ENCODE measurements around the gene TBXA2R. TPM values are rescaled to one million over a fixed set of nuclear protein-coding genes. Genes with fewer than 3 reads are reported as not detected.
"Not testable (repeated sequence)": the region's sequence is repeated elsewhere in the genome, so short reads cannot be mapped to it uniquely, and the experiment has no call there.

Gene TBXA2R
- total RNA-seq, 2 experiments from 2014 or later, result 0.20 to 0.23 TPM

DNA sequence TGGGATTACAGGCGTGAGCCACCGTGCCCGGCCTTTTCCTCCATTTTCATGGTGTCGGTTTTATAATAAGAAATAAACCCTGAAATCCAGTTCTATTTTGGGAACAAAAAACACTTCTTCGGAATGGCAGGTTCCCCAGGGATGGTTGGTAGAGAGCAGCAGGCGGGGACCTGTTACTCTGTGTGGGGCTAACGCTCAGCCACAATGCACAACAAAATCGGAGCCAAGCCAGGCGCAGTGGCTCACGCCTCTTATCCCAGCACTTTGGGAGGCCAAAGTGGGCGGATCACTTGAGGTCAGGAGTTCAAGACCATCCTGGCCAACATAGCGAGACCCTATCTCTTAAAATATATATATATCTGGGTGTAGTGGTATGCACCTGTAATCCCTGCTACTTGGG is 5.7 kb downstream of the TBXA2R start:
- Mint-ChIP-seq H3K27ac (no peak overlapping the region), H3K4me3 (no peak overlapping the region), H3K9me3 (no peaks in the 10 kb centered on the region), H3K27me3 (no peaks in the 10 kb centered on the region), H3K36me3 (ENCODE audit: low read depth) (no peaks in the 10 kb centered on the region), H3K4me1 (no peaks in the 10 kb centered on the region)
- POLR2A ChIA-PET, result no interaction called here
- CTCF ChIA-PET, result interaction anchor here (0.7 kb wide), 1 partner anchor 43 kb away, joined by 3 read pairs; no protein-coding TSS in a partner anchor
- no peak for DNase-seq

DNA sequence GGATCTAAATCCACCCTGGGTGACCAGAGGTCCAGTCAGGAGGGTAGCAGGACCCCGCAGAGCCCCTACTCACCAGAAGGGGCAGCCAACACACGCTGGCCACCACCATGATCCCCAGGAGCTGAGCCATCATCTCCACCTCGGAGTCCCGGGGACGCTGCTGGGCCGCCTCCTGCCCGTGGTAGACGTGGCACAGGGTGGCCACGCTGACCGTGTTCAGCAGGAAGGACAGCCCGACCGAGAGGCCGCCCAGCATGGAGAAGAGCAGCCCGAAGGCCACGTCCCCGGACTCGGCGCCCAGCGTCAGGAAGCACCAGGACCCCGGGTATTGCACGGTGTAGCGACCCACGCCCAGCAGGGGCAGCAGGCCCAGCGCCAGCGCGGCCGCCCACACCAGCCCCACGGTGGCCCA is 6.9 kb downstream of the TBXA2R start:
- POLR2A ChIA-PET, result no interaction called here
- no peaks in the 10 kb centered on the region for H3K9me3 Mint-ChIP-seq
- H3K27me3 Mint-ChIP-seq, result no peaks in the 10 kb centered on the region
- H3K36me3 Mint-ChIP-seq (ENCODE audit: low read depth), result no peaks in the 10 kb centered on the region
- CTCF ChIA-PET, result no interaction called here
- H3K4me3 Mint-ChIP-seq, result no peak overlapping the region
- DNase-seq, result no peak
- no peak overlapping the region for H3K27ac Mint-ChIP-seq
- no peaks in the 10 kb centered on the region for H3K4me1 Mint-ChIP-seq

DNA sequence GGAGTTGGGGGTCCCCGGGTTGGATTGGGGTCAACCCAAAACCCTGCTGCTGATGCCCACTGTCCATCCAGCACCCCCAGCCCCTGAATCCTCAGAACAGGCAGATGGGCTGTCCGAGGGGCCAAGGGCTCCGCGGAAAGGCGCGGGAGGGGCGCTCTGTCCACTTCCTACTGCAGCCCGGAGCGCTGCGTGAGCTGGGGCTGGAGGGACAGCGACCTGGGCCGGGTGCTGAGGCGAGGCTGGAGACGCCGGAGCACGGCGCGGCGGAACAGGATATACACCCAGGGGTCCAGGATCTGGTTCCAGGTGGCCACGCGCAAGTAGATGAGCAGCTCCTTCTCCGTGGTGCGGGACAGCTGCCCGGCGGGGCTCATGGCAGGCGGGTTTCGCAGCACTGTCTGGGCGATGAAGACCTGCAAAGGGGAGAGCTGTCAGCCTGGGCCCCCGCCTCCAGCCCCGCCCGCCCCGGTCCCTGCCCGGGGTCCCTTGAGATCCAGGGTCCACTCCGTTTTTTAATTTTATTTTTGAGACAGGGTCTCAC is 11.1 kb downstream of the TBXA2R start:
- no peaks in the 10 kb centered on the region for H3K27me3 Mint-ChIP-seq
- CTCF ChIA-PET, result no interaction called here
- H3K4me3 Mint-ChIP-seq, result no peak overlapping the region
- H3K27ac Mint-ChIP-seq, result no peak overlapping the region
- no peak for DNase-seq
- H3K36me3 Mint-ChIP-seq (ENCODE audit: low read depth), result no peaks in the 10 kb centered on the region
- no peaks in the 10 kb centered on the region for H3K4me1 Mint-ChIP-seq
- POLR2A ChIA-PET, result no interaction called here
- peaks cover 3% of the 10 kb centered on the region for H3K9me3 Mint-ChIP-seq

DNA sequence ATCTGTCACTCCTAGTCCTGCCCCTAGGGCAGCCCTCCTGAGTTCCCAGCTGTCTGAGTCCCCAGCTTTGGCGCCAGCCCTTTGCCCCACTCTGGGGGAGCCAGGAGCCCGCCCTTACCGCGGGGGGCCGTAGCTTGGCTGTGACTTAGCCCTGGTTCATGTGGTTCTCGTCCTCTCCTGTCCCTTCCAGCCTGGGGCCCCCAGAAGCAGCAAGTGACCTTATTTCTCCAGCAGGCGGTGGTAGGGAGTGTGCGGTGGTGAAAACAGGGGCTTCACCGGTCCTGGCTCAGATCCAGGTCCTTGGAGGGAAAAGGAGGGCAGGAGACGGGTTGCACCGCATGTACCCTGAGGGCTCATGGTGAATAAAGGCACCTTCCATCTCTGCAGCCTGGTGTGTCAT is 13.5 kb downstream of the TBXA2R start:
- H3K4me1 Mint-ChIP-seq, result no peaks in the 10 kb centered on the region
- no peaks in the 10 kb centered on the region for H3K36me3 Mint-ChIP-seq (ENCODE audit: low read depth)
- ChIA-PET CTCF (no interaction called here), POLR2A (no interaction called here)
- H3K27ac Mint-ChIP-seq, result no peak overlapping the region
- peaks cover 7% of the 10 kb centered on the region for H3K9me3 Mint-ChIP-seq
- H3K27me3 Mint-ChIP-seq, result no peaks in the 10 kb centered on the region
- H3K4me3 Mint-ChIP-seq, result no peak overlapping the region
- DNase-seq, result no peak

DNA sequence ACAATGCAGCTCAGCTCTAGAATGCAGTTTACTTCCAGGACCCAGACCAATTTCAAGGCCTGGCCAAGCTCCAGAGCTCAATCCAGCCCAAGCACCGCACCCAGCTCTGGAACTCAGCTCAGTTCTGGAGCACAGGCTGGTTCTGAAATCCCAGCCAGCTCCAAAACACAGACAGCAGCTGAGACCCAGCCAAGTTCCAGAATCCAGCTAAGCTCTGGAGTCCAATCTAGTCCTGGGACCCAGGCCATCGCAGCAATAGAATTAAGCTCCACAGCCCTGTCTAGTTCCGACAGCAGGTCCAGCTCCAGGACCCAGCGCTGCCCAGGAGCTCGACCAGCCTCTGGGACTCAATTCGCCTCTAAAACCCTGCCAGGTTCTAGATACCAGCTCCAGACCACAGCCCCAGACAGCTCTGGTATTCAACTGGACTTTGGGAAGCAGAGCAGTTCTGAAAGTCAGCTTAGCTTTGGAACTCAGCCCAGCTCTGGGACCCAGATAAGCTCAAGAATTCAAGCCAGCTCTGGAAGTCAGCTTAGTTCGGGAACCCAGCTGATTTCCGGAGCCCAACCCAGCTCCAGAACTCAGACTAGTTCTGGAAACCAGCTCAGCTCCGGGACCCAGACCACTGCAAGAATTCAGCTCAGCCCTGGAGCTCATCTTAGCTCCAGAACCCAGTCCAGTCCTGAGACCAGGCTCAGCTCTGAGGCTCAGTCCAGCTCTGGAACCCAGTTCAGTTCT is 14.6 kb downstream of the TBXA2R start:
- no peak overlapping the region for H3K27ac Mint-ChIP-seq
- ChIA-PET POLR2A (no interaction called here), CTCF (no interaction called here)
- DNase-seq, result no peak
- no peaks in the 10 kb centered on the region for H3K4me1 Mint-ChIP-seq
- no peaks in the 10 kb centered on the region for H3K27me3 Mint-ChIP-seq
- H3K4me3 Mint-ChIP-seq, result no peak overlapping the region
- no peaks in the 10 kb centered on the region for H3K36me3 Mint-ChIP-seq (ENCODE audit: low read depth)
- H3K9me3 Mint-ChIP-seq, result peaks cover 7% of the 10 kb centered on the region

DNA sequence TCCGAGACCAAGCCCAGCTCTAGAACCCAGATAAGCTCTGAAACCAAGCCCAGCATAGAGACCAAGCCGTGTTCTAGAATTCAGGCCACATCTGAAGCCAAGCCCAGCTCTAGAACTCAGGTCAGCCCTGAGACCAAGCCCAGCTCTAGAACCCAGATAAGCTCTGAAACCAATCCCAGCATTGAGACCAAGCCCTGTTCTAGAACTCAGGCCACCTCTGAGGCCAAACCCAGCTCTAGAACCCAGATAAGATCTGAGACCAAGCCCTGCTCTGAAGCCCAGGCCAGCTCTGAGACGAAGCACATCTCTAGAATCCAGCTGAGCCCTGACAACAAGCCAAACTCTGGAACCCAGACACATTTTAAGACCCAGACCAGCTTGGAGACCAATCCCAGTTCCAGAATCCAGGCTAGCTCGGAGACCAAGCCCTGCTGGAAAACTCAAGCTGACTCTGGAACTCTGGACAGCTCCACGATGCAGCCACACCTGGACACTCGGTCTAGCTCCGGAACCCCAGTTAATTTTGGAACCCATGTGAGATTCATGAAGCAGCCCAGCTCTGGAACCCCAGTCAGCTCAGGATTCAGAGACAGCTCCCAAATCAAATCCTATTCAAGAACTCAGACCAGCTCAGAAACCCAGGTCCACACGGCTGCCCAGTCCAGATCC is 15.6 kb downstream of the TBXA2R start:
- H3K9me3 Mint-ChIP-seq, result peaks cover 7% of the 10 kb centered on the region
- no peak overlapping the region for H3K4me3 Mint-ChIP-seq
- POLR2A ChIA-PET, result no interaction called here
- DNase-seq, result no peak
- CTCF ChIA-PET, result interaction anchor here (0.6 to 1.4 kb wide), 4 partner anchors 9 to 46 kb away, joined by 3 read pairs; no protein-coding TSS in a partner anchor
- no peaks in the 10 kb centered on the region for H3K4me1 Mint-ChIP-seq
- no peak overlapping the region for H3K27ac Mint-ChIP-seq
- no peaks in the 10 kb centered on the region for H3K36me3 Mint-ChIP-seq (ENCODE audit: low read depth)
- no peaks in the 10 kb centered on the region for H3K27me3 Mint-ChIP-seq

DNA sequence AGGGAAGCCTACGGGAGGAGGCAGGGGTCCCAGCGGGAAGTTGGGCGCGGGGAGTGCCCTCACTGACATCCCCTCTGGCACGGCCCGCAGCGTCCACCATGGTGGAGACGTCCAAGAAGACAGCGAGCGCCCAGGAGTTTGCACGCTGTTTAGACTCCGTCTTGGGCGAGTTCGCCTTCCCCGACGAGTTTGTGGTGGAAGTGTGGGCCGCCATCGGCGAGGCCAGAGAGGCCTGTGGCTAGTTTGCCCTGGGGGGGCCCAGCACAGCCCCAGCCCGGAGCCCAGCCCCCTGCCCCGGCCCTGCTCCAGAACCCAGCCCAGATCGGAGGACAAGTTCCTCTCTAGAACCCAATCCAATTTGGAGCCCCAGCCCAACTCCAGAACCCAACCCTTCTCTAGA is 16.7 kb downstream of the TBXA2R start:
- no peak overlapping the region for H3K27ac Mint-ChIP-seq
- H3K9me3 Mint-ChIP-seq, result peaks cover 7% of the 10 kb centered on the region
- no peaks in the 10 kb centered on the region for H3K4me1 Mint-ChIP-seq
- ChIA-PET CTCF (no interaction called here), POLR2A (no interaction called here)
- no peak for DNase-seq
- H3K4me3 Mint-ChIP-seq, result no peak overlapping the region
- H3K36me3 Mint-ChIP-seq (ENCODE audit: low read depth), result no peaks in the 10 kb centered on the region
- no peaks in the 10 kb centered on the region for H3K27me3 Mint-ChIP-seq

DNA sequence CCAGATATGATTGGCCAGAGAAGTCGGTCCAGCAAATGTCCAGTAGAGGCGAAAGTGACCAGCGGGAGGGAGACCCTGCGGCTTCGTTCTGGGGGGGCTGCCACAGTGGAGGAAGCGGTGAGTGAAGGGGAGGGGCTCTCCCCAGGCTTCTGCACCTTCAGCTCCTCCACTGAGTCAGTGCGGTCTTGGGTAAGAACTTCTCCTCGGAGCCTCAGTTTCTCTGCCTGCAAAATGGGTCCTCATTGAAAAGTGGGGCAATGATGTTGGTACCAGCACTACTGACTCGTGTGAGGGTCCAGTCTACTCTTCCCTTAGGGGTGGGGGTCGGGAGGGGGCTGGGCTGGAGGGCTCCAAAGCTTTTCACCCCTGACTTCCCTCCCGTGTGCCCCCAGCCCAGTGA is 17.2 kb downstream of the TBXA2R start:
- peaks cover 7% of the 10 kb centered on the region for H3K9me3 Mint-ChIP-seq
- DNase-seq, result no peak
- ChIA-PET POLR2A (no interaction called here), CTCF (interaction anchor here (0.6 kb wide), 1 partner anchor 42 kb away, joined by 3 read pairs; no protein-coding TSS in a partner anchor)
- no peak overlapping the region for H3K4me3 Mint-ChIP-seq
- H3K36me3 Mint-ChIP-seq (ENCODE audit: low read depth), result no peaks in the 10 kb centered on the region
- no peak overlapping the region for H3K27ac Mint-ChIP-seq
- H3K4me1 Mint-ChIP-seq, result no peaks in the 10 kb centered on the region
- H3K27me3 Mint-ChIP-seq, result no peaks in the 10 kb centered on the region

DNA sequence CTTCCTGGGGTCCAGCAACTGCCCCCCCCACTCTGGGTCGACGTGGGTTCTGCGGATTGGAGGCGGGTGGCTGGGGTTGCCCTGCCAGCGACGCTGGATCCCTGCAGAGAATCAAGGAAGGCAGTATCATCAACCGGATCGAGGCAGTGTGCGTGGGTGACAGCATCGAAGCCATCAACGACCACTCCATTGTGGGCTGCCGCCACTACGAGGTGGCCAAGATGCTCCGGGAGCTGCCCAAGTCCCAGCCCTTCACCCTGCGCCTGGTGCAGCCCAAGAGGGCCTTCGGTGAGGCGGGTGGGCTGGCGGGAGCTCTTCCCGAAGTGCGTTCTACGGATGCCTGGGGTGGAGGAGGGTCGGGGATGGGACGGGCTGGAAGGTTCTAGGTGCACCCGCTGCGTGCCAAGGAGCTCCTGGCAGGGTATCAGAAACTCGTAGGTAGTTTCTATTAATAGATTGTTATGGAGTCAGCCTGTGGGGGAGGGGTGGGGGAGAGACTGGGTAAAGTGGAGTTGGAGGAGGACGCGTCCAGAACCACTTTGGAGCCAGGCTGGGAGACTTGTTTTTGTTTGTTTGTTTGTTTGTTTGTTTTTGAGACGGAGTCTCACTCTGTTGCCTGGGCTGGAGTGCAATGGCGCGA is 19.8 kb downstream of the TBXA2R start:
- DNase-seq, result no peak
- Mint-ChIP-seq H3K4me1 (no peaks in the 10 kb centered on the region), H3K36me3 (ENCODE audit: low read depth) (no peaks in the 10 kb centered on the region), H3K27me3 (peaks cover 4% of the 10 kb centered on the region), H3K9me3 (peaks cover 7% of the 10 kb centered on the region), H3K4me3 (no peak overlapping the region), H3K27ac (no peak overlapping the region)
- CTCF ChIA-PET, result no interaction called here
- POLR2A ChIA-PET, result no interaction called here

DNA sequence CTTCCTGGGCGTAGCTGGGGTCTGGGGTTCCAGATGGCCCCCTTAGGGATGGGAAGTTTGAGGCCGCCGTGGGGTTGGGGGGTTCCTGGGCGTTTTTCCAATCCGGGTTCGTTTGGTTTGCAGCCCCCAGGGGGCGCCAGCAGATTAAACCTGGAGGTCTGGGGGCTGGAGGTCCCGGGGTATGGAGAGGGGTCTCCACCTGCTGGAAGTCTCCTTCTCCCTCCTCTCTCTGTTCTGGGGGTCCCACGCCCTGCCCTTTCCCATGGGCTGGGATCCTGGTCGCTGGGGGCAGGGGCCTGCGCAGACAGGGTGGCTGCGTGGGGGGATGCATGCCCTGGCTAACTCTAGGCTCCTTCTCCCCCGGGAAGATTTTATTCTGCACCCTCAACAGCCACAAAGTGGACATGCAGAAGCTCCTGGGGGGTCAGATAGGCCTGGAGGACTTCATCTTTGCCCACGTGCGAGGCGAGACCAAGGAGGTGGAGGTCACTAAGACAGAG is 20.5 kb downstream of the TBXA2R start:
- no peak overlapping the region for H3K27ac Mint-ChIP-seq
- H3K9me3 Mint-ChIP-seq, result peaks cover 7% of the 10 kb centered on the region
- no peak overlapping the region for H3K4me3 Mint-ChIP-seq
- H3K4me1 Mint-ChIP-seq, result no peaks in the 10 kb centered on the region
- no peak for DNase-seq
- no peaks in the 10 kb centered on the region for H3K36me3 Mint-ChIP-seq (ENCODE audit: low read depth)
- CTCF ChIA-PET, result no interaction called here
- POLR2A ChIA-PET, result no interaction called here
- peaks cover 4% of the 10 kb centered on the region for H3K27me3 Mint-ChIP-seq

DNA sequence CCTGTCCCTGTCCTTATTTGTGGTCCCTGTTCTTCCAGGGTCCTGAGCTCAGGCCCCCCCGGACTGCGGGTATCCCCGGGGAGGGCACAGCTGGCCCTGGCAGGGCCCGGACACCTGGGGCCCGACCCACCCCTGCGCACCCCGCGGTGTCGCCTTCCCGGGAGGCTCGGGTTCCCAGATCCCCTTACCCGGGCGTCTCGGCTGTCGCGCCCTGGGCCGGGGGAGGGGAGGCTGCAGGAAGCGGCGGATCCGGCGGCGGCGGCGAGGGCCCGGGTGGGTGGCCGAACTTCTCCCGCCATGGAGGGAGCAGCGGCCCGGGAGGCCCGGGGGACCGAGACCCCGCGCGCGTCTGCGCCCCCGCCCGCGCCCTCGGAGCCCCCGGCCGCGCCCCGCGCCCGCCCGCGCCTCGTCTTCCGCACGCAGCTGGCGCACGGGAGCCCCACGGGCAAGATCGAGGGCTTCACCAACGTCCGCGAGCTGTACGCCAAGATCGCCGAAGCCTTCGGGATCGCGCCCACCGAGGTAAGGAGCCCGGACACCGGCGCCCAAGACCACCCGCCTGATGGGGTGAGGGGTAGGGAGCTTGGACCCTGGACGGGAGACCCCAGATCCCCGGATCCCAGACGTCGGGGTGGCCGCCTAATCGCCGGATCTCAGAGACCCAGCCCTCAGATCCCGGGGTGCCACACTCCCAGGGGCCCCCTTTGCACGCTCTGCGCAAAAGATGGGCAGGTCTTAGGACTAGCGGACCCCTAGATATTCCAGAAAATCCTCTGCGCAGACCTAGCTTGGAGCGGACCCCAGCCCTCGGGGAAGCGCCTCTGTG is 21.2 kb downstream of the TBXA2R start, which contains the start of gene GIPC3:
TSS of gene GIPC3 (plus strand) at position 178 of the 826 bp plus-strand sequence. CDS start at position 298, 120 bp downstream.
- no peak within 1 kb of the TSS for H3K4me3 Mint-ChIP-seq
- peaks cover 3% of the 10 kb centered on the region for H3K9me3 Mint-ChIP-seq
- peaks cover 4% of the 10 kb centered on the region for H3K27me3 Mint-ChIP-seq
- no peaks in the 10 kb centered on the region for H3K4me1 Mint-ChIP-seq
- H3K36me3 Mint-ChIP-seq (ENCODE audit: low read depth), result no peaks in the 10 kb centered on the region
- CTCF ChIA-PET, result interaction anchor here (0.5 to 0.8 kb wide), 3 partner anchors 77 to 887 kb away, joined by 3 to 5 read pairs (median 3); no protein-coding TSS in a partner anchor
- no peak for DNase-seq
- H3K27ac Mint-ChIP-seq, result no peak within 1 kb of the TSS
- POLR2A ChIA-PET, result no interaction called here

DNA sequence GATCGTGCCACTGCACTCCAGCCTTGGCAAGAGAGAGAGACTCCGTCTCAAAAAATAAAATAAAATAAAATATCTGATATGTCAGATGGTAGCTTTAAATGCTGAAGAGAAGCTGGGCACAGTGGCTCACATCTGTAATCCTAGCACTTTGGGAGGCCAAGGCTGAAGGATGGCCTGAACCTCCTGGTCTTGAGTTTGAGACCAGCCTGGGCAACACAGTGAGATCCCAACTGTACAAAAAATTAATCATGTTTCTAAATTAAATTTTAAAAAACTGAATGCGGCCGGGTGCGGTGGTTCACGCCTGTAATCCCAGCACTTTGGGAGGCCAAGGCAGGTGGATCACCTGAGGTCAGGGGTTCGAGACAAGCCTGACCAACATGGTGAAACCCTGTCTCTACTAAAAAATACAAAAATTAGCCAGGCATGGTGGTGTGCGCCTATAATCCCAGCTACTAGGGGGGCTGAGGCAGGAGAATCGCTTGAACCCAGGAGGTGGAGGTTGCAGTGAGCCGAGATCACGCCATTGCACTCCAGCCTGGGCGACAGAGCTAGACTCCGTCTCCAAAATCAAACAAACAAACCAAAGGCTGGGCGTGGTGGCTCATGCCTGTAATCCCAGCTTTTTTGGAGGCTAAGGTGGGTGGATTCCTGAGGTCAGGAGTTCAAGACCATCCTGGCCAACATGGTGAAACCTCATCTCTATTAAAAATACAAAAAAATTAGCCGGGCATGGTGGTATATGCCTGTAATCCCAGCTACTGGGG is 22.5 kb downstream of the TBXA2R start:
- CTCF ChIA-PET, POLR2A ChIA-PET, H3K4me1 Mint-ChIP-seq: not testable (repeated sequence)

More for the DNA sequence above, 22.5 kb downstream of the TBXA2R start:
- H3K4me3 Mint-ChIP-seq; H3K36me3 Mint-ChIP-seq (ENCODE audit: low read depth); H3K27ac Mint-ChIP-seq; DNase-seq; H3K27me3 Mint-ChIP-seq; H3K9me3 Mint-ChIP-seq: not testable (repeated sequence)
